ENCODE measurements around the gene CLTB. TPM values are rescaled to one million over a fixed set of nuclear protein-coding genes. Genes with fewer than 3 reads are reported as not detected.

CLTB gene
- polyA plus RNA-seq, 2 of the 4 experiments (the other 2 are of a cell fraction): 42.2 to 47.4 TPM

DNA sequence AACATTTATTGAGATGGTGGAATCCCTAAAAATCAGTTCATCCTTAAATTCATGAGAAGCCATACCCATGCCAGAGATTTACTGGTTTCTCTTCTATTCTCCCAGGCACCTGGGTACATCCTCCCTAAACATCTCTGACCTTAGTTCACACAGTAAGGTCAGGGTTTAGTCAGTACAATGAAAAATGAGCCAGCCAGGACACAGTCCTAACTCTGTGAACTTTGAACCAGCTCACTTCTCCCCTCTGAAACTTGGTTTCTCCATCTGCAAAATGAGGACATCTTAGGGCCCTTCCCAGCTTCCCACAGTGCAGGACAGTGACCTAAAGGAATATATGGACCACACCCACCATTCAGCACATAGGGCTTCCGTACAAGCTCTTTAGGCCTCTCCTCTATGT, 29.8 kb downstream of the CLTB start:
- TF ChIP-seq HOXA7 (CRISPR knock-in tag; IDR thresholded peaks at IDR 0.05) (no peak), ESRRA (IDR thresholded peaks at IDR 0.05; ENCODE audit: borderline replicate concordance, low read length) (no peak), KDM5A (IDR thresholded peaks at IDR 0.05) (no peak), RNF2 (IDR thresholded peaks at IDR 0.05; ENCODE audit: borderline replicate concordance, low read depth) (no peak), CBX8 (IDR thresholded peaks at IDR 0.05) (no peak), ZC3H11A (IDR thresholded peaks at IDR 0.05) (no peak), MAFK (IDR thresholded peaks at IDR 0.05; ENCODE audit: partially characterized antibody) (no peak)
- Histone ChIP-seq H3K4me1 (peaks cover 16% of the 10 kb centered on the region), H3K4me2 (peak overlapping the region; percentile 90), H3K27ac (no peak overlapping the region), H3K4me3 (peak overlapping the region; percentile 73; the same call in 2 of the 3 replicates), H3K9me3 (no peaks in the 10 kb centered on the region)
- POLR2A ChIA-PET: no interaction called here
- ATAC-seq: no peak
- FAIRE-seq: no peak
- no peak for DNase-seq (ENCODE audit: low read depth in 1 of 2, low spot score in 1 of 2)
- 80% methylated on average over 1 of the region's 1 CpG for WGBS (ENCODE audit: missing lambda C conversion rate)
- CTCF ChIA-PET: interaction anchor here (0.6 to 1.2 kb wide), 3 partner anchors 29 to 593 kb away, joined by 3 to 4 read pairs (median 3); no protein-coding TSS in a partner anchor

DNA sequence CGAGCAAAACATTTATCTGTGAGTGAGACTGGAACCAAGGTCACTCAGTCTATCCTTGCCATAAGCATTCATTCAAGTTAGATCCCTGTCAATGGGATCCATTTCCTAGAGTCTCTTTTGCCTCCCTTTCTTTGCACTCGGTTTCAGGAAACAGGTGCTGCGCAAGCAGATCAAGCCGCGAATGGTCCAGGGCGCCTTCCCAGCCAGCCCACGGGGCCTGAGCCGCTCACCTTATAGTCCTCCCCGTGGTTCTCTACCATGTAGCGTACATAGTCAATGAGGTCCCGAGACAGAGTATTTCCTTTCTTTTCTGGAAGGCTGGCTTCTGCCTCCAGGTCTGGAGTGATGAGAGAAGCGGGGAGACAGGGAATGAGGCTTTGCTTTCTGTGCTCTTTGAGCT, 31.3 kb downstream of the CLTB start:
- ChIA-PET CTCF (interaction anchor here (0.6 to 1.2 kb wide), 3 partner anchors 21 to 655 kb away, joined by 3 to 6 read pairs (median 3); no protein-coding TSS in a partner anchor), POLR2A (no interaction called here)
- Histone ChIP-seq H3K27ac (no peak overlapping the region), H3K4me2 (no peak overlapping the region), H3K9me3 (no peaks in the 10 kb centered on the region), H3K4me3 (no peak overlapping the region), H3K4me1 (peaks cover 16% of the 10 kb centered on the region)
- TF ChIP-seq RNF2 (IDR thresholded peaks at IDR 0.05; ENCODE audit: borderline replicate concordance, low read depth) (no peak), EHF (CRISPR knock-in tag; IDR thresholded peaks at IDR 0.05) (no peak), EHMT2 (IDR thresholded peaks at IDR 0.05; ENCODE audit: low read depth) (no peak), MAFK (IDR thresholded peaks at IDR 0.05; ENCODE audit: partially characterized antibody) (no peak), ATOH8 (CRISPR knock-in tag; IDR thresholded peaks at IDR 0.05; ENCODE audit: low read depth) (no peak), NR3C1 (IDR thresholded peaks at IDR 0.05) (no peak), POLR2A (IDR thresholded peaks at IDR 0.05; ENCODE audit: low read length) (no peak), SREBF2 (IDR thresholded peaks at IDR 0.05) (no peak), GATA3 (IDR thresholded peaks at IDR 0.05; ENCODE audit: borderline replicate concordance) (no peak), ZNF302 (CRISPR knock-in tag; IDR thresholded peaks at IDR 0.05) (no peak), HEYL (CRISPR knock-in tag; IDR thresholded peaks at IDR 0.05) (no peak), CHD2 (IDR thresholded peaks at IDR 0.05; ENCODE audit: low read length, partially characterized antibody) (no peak), RFX5 (IDR thresholded peaks at IDR 0.05) (no peak), NPAS2 (CRISPR knock-in tag; IDR thresholded peaks at IDR 0.05; ENCODE audit: borderline replicate concordance) (no peak), USF2 (IDR thresholded peaks at IDR 0.05) (no peak)
- FAIRE-seq (no peak), DNase-seq (ENCODE audit: low read depth in 1 of 2, low spot score in 1 of 2) (no peak), ATAC-seq (no peak)
- WGBS (ENCODE audit: missing lambda C conversion rate): 97% methylated on average over 12 of the region's 12 CpGs

DNA sequence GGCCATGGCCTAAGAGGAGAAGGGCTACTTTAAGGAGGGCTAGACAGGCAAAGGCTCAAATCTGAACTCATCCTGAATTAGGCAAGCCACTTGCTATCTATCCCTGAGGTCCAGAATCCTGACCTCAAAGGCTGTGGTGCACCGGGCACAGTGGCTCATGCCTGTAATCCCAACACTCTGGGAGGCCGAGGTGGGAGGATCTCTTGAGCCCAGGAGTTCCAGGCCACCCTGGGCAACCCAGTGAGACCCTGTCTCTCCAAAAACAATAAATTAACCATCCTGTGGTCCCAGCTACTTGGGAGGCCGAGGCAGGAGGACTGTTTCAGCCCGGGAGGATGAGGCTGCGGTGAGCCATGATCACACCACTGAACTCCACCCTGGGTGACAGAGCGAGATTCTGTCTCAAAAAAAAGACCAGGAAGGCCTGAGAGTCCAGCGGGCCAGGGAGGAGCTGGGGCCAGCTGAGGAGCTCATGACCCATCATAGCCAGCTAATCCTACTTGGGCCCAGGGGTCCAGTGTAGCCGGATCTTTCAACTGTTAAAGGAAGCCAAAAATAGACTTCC, 31.9 kb downstream of the CLTB start:
- DNase-seq (ENCODE audit: low read depth in 1 of 2, low spot score in 1 of 2): no peak
- Histone ChIP-seq H3K4me3 (no peak overlapping the region), H3K27ac (no peak overlapping the region), H3K9me3 (no peaks in the 10 kb centered on the region), H3K4me2 (no peak overlapping the region), H3K4me1 (peaks cover 12% of the 10 kb centered on the region)
- TF ChIP-seq RFX5 (IDR thresholded peaks at IDR 0.05) (no peak), NPAS2 (CRISPR knock-in tag; IDR thresholded peaks at IDR 0.05; ENCODE audit: borderline replicate concordance) (no peak), CEBPB (IDR thresholded peaks at IDR 0.05) (no peak), NR3C1 (IDR thresholded peaks at IDR 0.05) (no peak), EHMT2 (IDR thresholded peaks at IDR 0.05; ENCODE audit: low read depth) (no peak), CBX2 (IDR thresholded peaks at IDR 0.05; ENCODE audit: borderline replicate concordance, low read depth) (no peak), FOXS1 (CRISPR knock-in tag; IDR thresholded peaks at IDR 0.05) (no peak), POLR2A (IDR thresholded peaks at IDR 0.05; ENCODE audit: low read length) (no peak), POLR2AphosphoS2 (conservative IDR thresholded peaks at IDR 0.05; ENCODE audit: low read length) (no peak), JUNB (IDR thresholded peaks at IDR 0.05) (no peak), CHD2 (IDR thresholded peaks at IDR 0.05; ENCODE audit: low read length, partially characterized antibody) (no peak), BHLHE40 (IDR thresholded peaks at IDR 0.05; ENCODE audit: low read depth, low read length) (no peak), FOSB (CRISPR knock-in tag; IDR thresholded peaks at IDR 0.05) (no peak)
- TF ChIP-seq, protein P1, sequence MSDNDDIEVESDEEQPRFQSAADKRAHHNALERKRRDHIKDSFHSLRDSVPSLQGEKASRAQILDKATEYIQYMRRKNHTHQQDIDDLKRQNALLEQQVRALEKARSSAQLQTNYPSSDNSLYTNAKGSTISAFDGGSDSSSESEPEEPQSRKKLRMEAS (IDR thresholded peaks at IDR 0.05): no peak
- TF ChIP-seq, protein P2, sequence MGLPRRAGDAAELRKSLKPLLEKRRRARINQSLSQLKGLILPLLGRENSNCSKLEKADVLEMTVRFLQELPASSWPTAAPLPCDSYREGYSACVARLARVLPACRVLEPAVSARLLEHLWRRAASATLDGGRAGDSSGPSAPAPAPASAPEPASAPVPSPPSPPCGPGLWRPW (IDR thresholded peaks at IDR 0.05): no peak
- ChIA-PET POLR2A (no interaction called here), CTCF (interaction anchor here (1.1 kb wide), 1 partner anchor 22 kb away, joined by 3 read pairs; no protein-coding TSS in a partner anchor)
- no peak for ATAC-seq
- 89% methylated on average over 6 of the region's 8 CpGs for WGBS (ENCODE audit: missing lambda C conversion rate)
- FAIRE-seq: no peak

All from A549 (cell line).